NT2/D1 (cell line): ENCODE results near the gene GCDH.
"Not testable (repeated sequence)": the region's sequence is repeated elsewhere in the genome, so short reads cannot be mapped to it uniquely, and the experiment has no call there.

Experiments used
- DNase-seq: peaks from one replicate; pipeline ENCODE4 v3.0.0-alpha.2; 2011; ENCODE audit warnings: low read depth, low spot score
- H3K27me3 ChIP-seq: 2 replicates; pipeline ENCODE4 v1.6.0; 2011; ENCODE audit warnings: mild to moderate bottlenecking; ENCODE audit not compliant: insufficient read length, insufficient read depth
- H3K36me3 ChIP-seq: 2 replicates; pipeline ENCODE4 v1.6.1; 2011; ENCODE audit warnings: mild to moderate bottlenecking, low read length, mixed read lengths; ENCODE audit not compliant: insufficient read depth, insufficient read length
- H3K4me1 ChIP-seq: 2 replicates; pipeline ENCODE4 v1.5.1; 2011; ENCODE audit not compliant: insufficient read depth, insufficient read length
- H3K4me3 ChIP-seq: 2 replicates; pipeline ENCODE4 v1.5.1; 2011; ENCODE audit warnings: low read depth; ENCODE audit not compliant: insufficient read length
- H3K9ac ChIP-seq: 2 replicates; pipeline ENCODE4 v1.6.0; 2011; ENCODE audit warnings: low read depth; ENCODE audit not compliant: insufficient read length
- H3K9me3 ChIP-seq: 2 replicates; pipeline ENCODE4 v1.5.1; 2011; ENCODE audit warnings: mild to moderate bottlenecking, low read length; ENCODE audit not compliant: insufficient read depth
- SUZ12 ChIP-seq: IDR thresholded peaks from 2 replicates; pipeline ENCODE4 v1.6.1; 2011; ENCODE audit not compliant: insufficient read length, insufficient read depth; ENCODE audit errors: extremely low read depth
- YY1 ChIP-seq: IDR thresholded peaks from 2 replicates; pipeline ENCODE4 v1.6.1; 2011; ENCODE audit not compliant: insufficient read length, insufficient read depth
- ZNF274 ChIP-seq: IDR thresholded peaks from 2 replicates; pipeline ENCODE4 v1.6.1; 2011; ENCODE audit warnings: mild to moderate bottlenecking, low read depth, low read length

GCDH gene

GRCh38 chr19:12896460-12896859 lies 5.5 kb downstream of the GCDH start:
- H3K9ac ChIP-seq = no peak overlapping the region
- no peaks in the 10 kb centered on the region for H3K9me3 ChIP-seq
- DNase-seq = no peak
- no peaks in the 10 kb centered on the region for H3K27me3 ChIP-seq
- no peak for TF ChIP-seq ZNF274
- TF ChIP-seq SUZ12 = no peak
- no peak for TF ChIP-seq YY1
- peaks cover 66% of the 10 kb centered on the region for H3K36me3 ChIP-seq
- peaks cover 4% of the 10 kb centered on the region for H3K4me1 ChIP-seq
- no peak overlapping the region for H3K4me3 ChIP-seq

- TF ChIP-seq ZNF274 (no peak), SUZ12 (no peak), YY1 (no peak)
- Histone ChIP-seq H3K27me3 (no peaks in the 10 kb centered on the region), H3K36me3 (peaks cover 47% of the 10 kb centered on the region), H3K4me3 (no peak overlapping the region), H3K9ac (no peak overlapping the region), H3K9me3 (no peaks in the 10 kb centered on the region), H3K4me1 (no peaks in the 10 kb centered on the region)
- DNase-seq = no peak
These were observed 9.0 kb downstream of the GCDH start for GRCh38 chr19:12899891-12900518.

- Histone ChIP-seq H3K9me3 (no peaks in the 10 kb centered on the region), H3K36me3 (no peaks in the 10 kb centered on the region)
These were observed 16.2 kb downstream of the GCDH start for GRCh38 chr19:12907166-12907565.

GRCh38 chr19:12912571-12912970 lies 21.6 kb downstream of the GCDH start:
- peak overlapping the region; percentile 11 for H3K9ac ChIP-seq

More at GRCh38 chr19:12907166-12907565, 16.2 kb downstream of the GCDH start:
- Histone ChIP-seq H3K27me3 (no peaks in the 10 kb centered on the region), H3K9ac (no peak overlapping the region), H3K4me3 (no peak overlapping the region), H3K4me1 (peaks cover 3% of the 10 kb centered on the region)
- no peak for DNase-seq
- TF ChIP-seq SUZ12 (no peak), ZNF274 (no peak), YY1 (no peak)

GRCh38 chr19:12913011-12913561 lies 22.1 kb downstream of the GCDH start:
- peak; percentile 33 for DNase-seq
- no peak overlapping the region for H3K4me3 ChIP-seq
- peak overlapping the region; percentile 11 for H3K9ac ChIP-seq

More at GRCh38 chr19:12912571-12912970, 21.6 kb downstream of the GCDH start:
- no peak for TF ChIP-seq YY1
- TF ChIP-seq SUZ12 = no peak
- TF ChIP-seq ZNF274 = no peak
- H3K27me3 ChIP-seq = no peaks in the 10 kb centered on the region
- H3K4me3 ChIP-seq = no peak overlapping the region
- no peaks in the 10 kb centered on the region for H3K9me3 ChIP-seq
- no peak for DNase-seq
- peaks cover 3% of the 10 kb centered on the region for H3K4me1 ChIP-seq
- no peaks in the 10 kb centered on the region for H3K36me3 ChIP-seq

GRCh38 chr19:12913851-12914690 lies 23.1 kb downstream of the GCDH start:
- Histone ChIP-seq H3K4me1 (peaks cover 5% of the 10 kb centered on the region), H3K9me3 (peaks cover 9% of the 10 kb centered on the region; the same call in 1 of the 2 replicates), H3K36me3 (no peaks in the 10 kb centered on the region), H3K27me3 (peaks cover 8% of the 10 kb centered on the region), H3K4me3 (no peak overlapping the region), H3K9ac (no peak overlapping the region)
- TF ChIP-seq YY1 = no peak
- no peak for TF ChIP-seq SUZ12
- TF ChIP-seq ZNF274 = no peak
- no peak for DNase-seq

More at GRCh38 chr19:12913011-12913561, 22.1 kb downstream of the GCDH start:
- no peak for TF ChIP-seq SUZ12
- no peak for TF ChIP-seq YY1
- H3K36me3 ChIP-seq = no peaks in the 10 kb centered on the region
- no peaks in the 10 kb centered on the region for H3K9me3 ChIP-seq
- H3K4me1 ChIP-seq = peaks cover 3% of the 10 kb centered on the region
- H3K27me3 ChIP-seq = peaks cover 2% of the 10 kb centered on the region

- H3K9me3 ChIP-seq, H3K36me3 ChIP-seq, H3K9ac ChIP-seq, H3K4me1 ChIP-seq, DNase-seq, H3K4me3 ChIP-seq, H3K27me3 ChIP-seq: not testable (repeated sequence)
These were observed 24.9 kb downstream of the GCDH start for GRCh38 chr19:12915860-12916259.
